GM18519 (cell line): Measurements from ENCODE around the gene TADA1.
"Not testable (repeated sequence)": the region's sequence is repeated elsewhere in the genome, so short reads cannot be mapped to it uniquely, and the experiment has no call there.

Experiments
- ATAC-seq: cut with Tn5 transposase; IDR thresholded peaks from one replicate; pipeline ENCODE4 v1.9.1; 2021; ENCODE audit warnings: mild to moderate bottlenecking, moderate library complexity; ENCODE audit not compliant: unreplicated experiment, low FRiP score

Gene TADA1

GRCh38 chr1:166849135-166849534, 26.9 kb downstream of the TADA1 start:
- ATAC-seq, result no peak

GRCh38 chr1:166848193-166848592, 27.9 kb downstream of the TADA1 start:
- no peak for ATAC-seq

GRCh38 chr1:166844791-166845190, 31.3 kb downstream of the TADA1 start:
- no peak for ATAC-seq

GRCh38 chr1:166843769-166844596, 32.1 kb downstream of the TADA1 start:
- no peak for ATAC-seq

GRCh38 chr1:166843322-166843721, 32.7 kb downstream of the TADA1 start:
- ATAC-seq, result no peak

- ATAC-seq, result no peak
Observed at GRCh38 chr1:166840309-166841274, 35.5 kb downstream of the TADA1 start.

- ATAC-seq, result peak; percentile 20
Observed at GRCh38 chr1:166839600-166840308, 36.3 kb downstream of the TADA1 start.

GRCh38 chr1:166838766-166839599, 37.1 kb downstream of the TADA1 start, which contains the start of gene POGK:
Gene POGK, plus strand, starts transcription at chr1:166839475. Its CDS starts 1,482 bp downstream, at chr1:166840957.
- peak; percentile 92 for ATAC-seq

- ATAC-seq, result no peak
Observed at GRCh38 chr1:166836733-166837132, 39.3 kb downstream of the TADA1 start.

GRCh38 chr1:166829762-166830161, 46.3 kb downstream of the TADA1 start:
- ATAC-seq, result not testable (repeated sequence)

GRCh38 chr1:166827426-166827825, 48.6 kb downstream of the TADA1 start:
- ATAC-seq, result no peak

GRCh38 chr1:166822385-166822784, 53.7 kb downstream of the TADA1 start:
- no peak for ATAC-seq

- no peak for ATAC-seq
Observed at GRCh38 chr1:166819974-166820373, 56.1 kb downstream of the TADA1 start.

- no peak for ATAC-seq
Observed at GRCh38 chr1:166814611-166815010, 61.5 kb downstream of the TADA1 start.

- no peak for ATAC-seq
Observed at GRCh38 chr1:166813508-166814223, 62.4 kb downstream of the TADA1 start.

GRCh38 chr1:166811691-166812090, 64.4 kb downstream of the TADA1 start:
- ATAC-seq, result no peak

GRCh38 chr1:166808952-166809351, 67.1 kb downstream of the TADA1 start:
- no peak for ATAC-seq
